H1 (cell line): Measurements from ENCODE around the gene ZCCHC3. TPM values are rescaled to one million over a fixed set of nuclear protein-coding genes. Genes with fewer than 3 reads are reported as not detected.
A peak's percentile ranks its signal among the peaks of the same experiment; 100 is the strongest.

Experiments used
- CTCF ChIA-PET: fragments of 300-600 bp; sonication (Branson Sonifier 250); formaldehyde crosslinking; loops from one replicate; lab custom pipeline; 2021; ENCODE audit not compliant: partially characterized antibody; lab: Charles Lee
- POLR2A ChIA-PET: fragments of 300-600 bp; sonication (Branson Sonifier 250); formaldehyde crosslinking; loops from one replicate; lab custom pipeline; 2021; ENCODE audit warnings: inconsistent platforms; ENCODE audit not compliant: partially characterized antibody; lab: Charles Lee
- DNase-seq, 2 experiments: peaks; one replicate each; pipeline versions ENCODE4 v3.0.0 to v3.0.0-alpha.2; 2010 to 2022; ENCODE audit warnings: low spot score in 2 of 2, low read depth in 1 of 2, mixed read lengths in 1 of 2
- FAIRE-seq: peaks from 2 replicates; lab custom pipeline; 2011; peaks lifted over from hg19 to GRCh38; lab: Jason Lieb, UNC
- H2AFZ ChIP-seq: 2 replicates; pipeline ENCODE4 v1.8.1; 2012; ENCODE audit warnings: low read length, inconsistent platforms
- H2AK5ac ChIP-seq: 2 replicates; pipeline ENCODE4 v1.6.1; 2013; ENCODE audit warnings: low read depth, low read length
- H2BK120ac ChIP-seq: replicated peaks from 2 replicates; pipeline ENCODE3; 2013; ENCODE audit warnings: low read depth, low read length, inconsistent platforms
- H2BK12ac ChIP-seq: 2 replicates; pipeline ENCODE4 v1.6.1; 2013; ENCODE audit warnings: low read depth, low read length
- H2BK15ac ChIP-seq: 2 replicates; pipeline ENCODE4 v1.6.1; 2013; ENCODE audit warnings: low read length
- H2BK20ac ChIP-seq: 2 replicates; pipeline ENCODE4 v1.6.1; 2013; ENCODE audit warnings: low read length
- H2BK5ac ChIP-seq: 2 replicates; pipeline ENCODE4 v1.6.1; 2013; ENCODE audit warnings: low read depth, low read length
- H3K14ac ChIP-seq: 2 replicates; pipeline ENCODE4 v1.6.1; 2013; ENCODE audit warnings: inconsistent platforms; ENCODE audit not compliant: insufficient read length
- H3K18ac ChIP-seq: 2 replicates; pipeline ENCODE4 v1.6.1; 2013; ENCODE audit warnings: low read length; ENCODE audit errors: extremely low read depth
- H3K23ac ChIP-seq: 2 replicates; pipeline ENCODE4 v1.6.1; 2013; ENCODE audit warnings: inconsistent platforms; ENCODE audit not compliant: insufficient read length
- H3K23me2 ChIP-seq: 2 replicates; pipeline ENCODE4 v1.6.1; 2013; ENCODE audit warnings: low read depth, low read length
- H3K27ac ChIP-seq: 2 replicates; pipeline ENCODE4 v1.6.1; 2011; ENCODE audit warnings: low read depth, low read length, inconsistent platforms
- H3K27me3 ChIP-seq, 4 experiments: replicated peaks in 1 of 4; 1 replicate in 1 of 4; 2 replicates in 3 of 4; pipeline versions ENCODE4 v1.6.1 to v1.8.1; 2011 to 2013; ENCODE audit warnings: low read length in 3 of 4, mild to moderate bottlenecking in 3 of 4, inconsistent platforms in 2 of 4, mixed read lengths in 2 of 4, moderate library complexity in 1 of 4; ENCODE audit not compliant: control insufficient read depth in 3 of 4, insufficient read depth in 3 of 4; ENCODE audit errors: extremely low read depth in 1 of 4
- H3K36me3 ChIP-seq, 4 experiments: 2 replicates each; pipeline versions ENCODE4 v1.6.1 to v1.8.1; 2011 to 2013; ENCODE audit warnings: mild to moderate bottlenecking in 4 of 4, low read length in 3 of 4, moderate library complexity in 2 of 4, control low read depth in 1 of 4, inconsistent platforms in 1 of 4; ENCODE audit not compliant: insufficient read depth in 4 of 4, control insufficient read depth in 2 of 4
- H3K4ac ChIP-seq: replicated peaks from 2 replicates; pipeline ENCODE3; 2013; ENCODE audit warnings: low read length, low read depth, mixed read lengths, inconsistent platforms; ENCODE audit not compliant: insufficient read length
- H3K4me1 ChIP-seq, 4 experiments: replicated peaks in 1 of 4; 1 replicate in 1 of 4; 2 replicates in 3 of 4; pipeline versions ENCODE4 v1.6.1 to v1.8.1; 2011 to 2013; ENCODE audit warnings: low read length in 3 of 4, inconsistent platforms in 2 of 4, mixed read lengths in 1 of 4; ENCODE audit not compliant: insufficient read depth in 4 of 4, control insufficient read depth in 3 of 4
- H3K4me2 ChIP-seq, 2 experiments: 2 replicates each; pipeline versions ENCODE4 v1.6.1 to v1.8.1; 2011 to 2013; ENCODE audit warnings: low read depth in 2 of 2, low read length in 2 of 2, control low read depth in 1 of 2, inconsistent platforms in 1 of 2, mild to moderate bottlenecking in 1 of 2; ENCODE audit not compliant: insufficient read depth in 1 of 2
- H3K4me3 ChIP-seq, 4 experiments: fragments of 200-600, 300-600 bp in 1 of 4; sonication (generic), shearing (Covaris generic), sonication (Bioruptor Twin) in 1 of 4; 2 replicates each; pipeline versions ENCODE4 v1.5.1 to v1.8.1; 2011 to 2016; ENCODE audit warnings: low read length in 4 of 4, low read depth in 3 of 4, control low read depth in 2 of 4, inconsistent platforms in 2 of 4, mild to moderate bottlenecking in 2 of 4, mixed read lengths in 1 of 4, moderate library complexity in 1 of 4; ENCODE audit not compliant: insufficient read depth in 2 of 4; ENCODE audit errors: extremely low read depth in 1 of 4
- H3K56ac ChIP-seq: replicated peaks from 2 replicates; pipeline ENCODE3; 2013; ENCODE audit warnings: low read depth, mild to moderate bottlenecking, mixed read lengths, low read length, inconsistent platforms; ENCODE audit not compliant: insufficient read length
- H3K79me1 ChIP-seq: 2 replicates; pipeline ENCODE4 v1.6.1; 2013; ENCODE audit warnings: low read depth, low read length, control low read depth
- H3K79me2 ChIP-seq, 2 experiments: 2 replicates each; pipeline versions ENCODE4 v1.6.1 to v1.8.1; 2012 to 2013; ENCODE audit warnings: low read length in 2 of 2, mild to moderate bottlenecking in 2 of 2, inconsistent platforms in 1 of 2; ENCODE audit not compliant: insufficient read depth in 2 of 2, control insufficient read depth in 1 of 2
- H3K9ac ChIP-seq, 4 experiments: replicated peaks in 1 of 4; 1 replicate in 1 of 4; 2 replicates in 3 of 4; pipeline versions ENCODE4 v1.6.1 to v1.8.1; 2011 to 2013; ENCODE audit warnings: low read depth in 3 of 4, low read length in 3 of 4, control low read depth in 2 of 4, mild to moderate bottlenecking in 2 of 4, moderate library complexity in 2 of 4, inconsistent platforms in 1 of 4; ENCODE audit errors: extremely low read depth in 1 of 4
- H3K9me3 ChIP-seq, 2 experiments: 2 replicates each; pipeline versions ENCODE4 v1.6.1 to v1.8.1; 2012 to 2013; ENCODE audit warnings: mild to moderate bottlenecking in 2 of 2, moderate library complexity in 2 of 2, control low read depth in 1 of 2, inconsistent platforms in 1 of 2, low read depth in 1 of 2, low read length in 1 of 2, mixed read lengths in 1 of 2; ENCODE audit not compliant: insufficient read depth in 2 of 2
- H4K20me1 ChIP-seq, 2 experiments: replicated peaks in 1 of 2; 2 replicates each; pipeline versions ENCODE3 to v1.8.1; 2011 to 2013; ENCODE audit warnings: inconsistent platforms in 2 of 2, low read length in 2 of 2, mild to moderate bottlenecking in 1 of 2; ENCODE audit not compliant: insufficient read depth in 2 of 2, control insufficient read depth in 1 of 2
- H4K5ac ChIP-seq: 2 replicates; pipeline ENCODE4 v1.6.1; 2013; ENCODE audit warnings: low read length, low read depth, mixed read lengths, inconsistent platforms; ENCODE audit not compliant: insufficient read length
- H4K8ac ChIP-seq: 2 replicates; pipeline ENCODE4 v1.8.0; 2013; ENCODE audit warnings: mild to moderate bottlenecking, moderate library complexity, low read length, inconsistent platforms; ENCODE audit not compliant: insufficient read depth; ENCODE audit errors: extremely low read depth
- H4K91ac ChIP-seq: replicated peaks from 2 replicates; pipeline ENCODE3; 2013; ENCODE audit warnings: low read length, mixed read lengths, inconsistent platforms; ENCODE audit not compliant: insufficient read length
- CTCF ChIP-seq, 3 experiments: IDR thresholded peaks; 1 replicate in 2 of 3; 2 replicates in 1 of 3; pipeline versions ENCODE4 v1.5.1 to v1.6.1; 2011; ENCODE audit warnings: low read length in 3 of 3, mild to moderate bottlenecking in 3 of 3, inconsistent platforms in 2 of 3, low read depth in 1 of 3, moderate library complexity in 1 of 3; ENCODE audit not compliant: insufficient read depth in 1 of 3; ENCODE audit errors: control extremely low read depth in 1 of 3
- EP300 ChIP-seq, 2 experiments: IDR thresholded peaks; 1 replicate in 1 of 2; 2 replicates in 1 of 2; pipeline ENCODE4 v1.6.1; 2011 to 2012; ENCODE audit warnings: low read depth in 2 of 2, low read length in 2 of 2, mild to moderate bottlenecking in 2 of 2, borderline replicate concordance in 1 of 2, inconsistent platforms in 1 of 2, moderate library complexity in 1 of 2
- GTF2F1 ChIP-seq: IDR thresholded peaks from 2 replicates; pipeline ENCODE4 v1.6.1; 2012; ENCODE audit warnings: low read depth, low read length, improper control_type of control experiment, borderline replicate concordance
- KDM1A ChIP-seq: fragments of 200-600, 300-600 bp; sonication (generic); IDR thresholded peaks from 2 replicates; pipeline ENCODE4 v1.7.1; 2016; ENCODE audit warnings: mild to moderate bottlenecking, low read length, borderline replicate concordance
- KDM4A ChIP-seq: IDR thresholded peaks from one replicate; pipeline ENCODE4 v1.7.1; 2012; ENCODE audit warnings: low read depth, mild to moderate bottlenecking, moderate library complexity, low read length, inconsistent platforms; ENCODE audit not compliant: severe bottlenecking
- NANOG ChIP-seq: IDR thresholded peaks from 2 replicates; pipeline ENCODE4 v1.6.1; 2011; ENCODE audit warnings: low read length, low read depth, mild to moderate bottlenecking, inconsistent platforms; ENCODE audit not compliant: insufficient read depth, poor library complexity, severe bottlenecking
- RNF2 ChIP-seq: fragments of 200-900, 300-1000 bp; sonication (generic); IDR thresholded peaks from 2 replicates; pipeline ENCODE4 v1.7.1; 2016; ENCODE audit warnings: borderline replicate concordance, low read depth, mild to moderate bottlenecking, antibody characterized with exemption, low read length; ENCODE audit not compliant: poor library complexity, severe bottlenecking; ENCODE audit errors: missing control alignments
- RXRA ChIP-seq: IDR thresholded peaks from 2 replicates; pipeline ENCODE4 v1.6.1; 2011; ENCODE audit warnings: low read depth, mild to moderate bottlenecking, low read length, moderate library complexity; ENCODE audit not compliant: insufficient read depth
- SAP30 ChIP-seq: fragments of 300-600 bp; sonication (generic); IDR thresholded peaks from 2 replicates; pipeline ENCODE4 v1.7.1; 2012; ENCODE audit warnings: low read length, moderate library complexity, mild to moderate bottlenecking, inconsistent platforms; ENCODE audit not compliant: insufficient read depth, insufficient replicate concordance
- WGBS, 2 experiments: shearing (Covaris generic) in 1 of 2; methylation state at CpG; one replicate each; pipeline versions ENCODE4 v1.1.6 to v1.1.7; 2013 to 2015; ENCODE audit warnings: low lambda C conversion rate in 2 of 2, mixed read lengths in 2 of 2, inconsistent platforms in 1 of 2, low coverage in 1 of 2, missing lambda C conversion rate in 1 of 2; ENCODE audit not compliant: insufficient replicate concordance in 2 of 2, insufficient coverage in 1 of 2, insufficient read length in 1 of 2; ENCODE audit errors: extremely low coverage in 1 of 2, missing lambda C conversion rate in 1 of 2; 5-methylcytosine and 5-hydroxymethylcytosine counted together
- polyA plus RNA-seq, 7 experiments: library from polyadenylated mRNA; depleted of rRNA in 3 of 7; stranded (reverse) in 5 of 7; unstranded in 2 of 7; fragments of >200 nt in 5 of 7; fragments of 200-250 nt in 2 of 7; gene quantifications; 1 replicate in 5 of 7; 2 replicates in 1 of 7; 4 replicates in 1 of 7; pipeline versions ENCODE4 v1.2.1 to v1.2.3, GENCODE V29; 2011 to 2013; ENCODE audit warnings: missing spikeins in 2 of 7, mixed read lengths in 2 of 7
- total RNA-seq: library from RNA; stranded (reverse); fragmentation: NEBNext Ultra II Directional; extraction: Animal tissue kit (Norgen Biotek cat#: 25700); gene quantifications from 2 replicates; pipeline ENCODE4 v1.2.1, GENCODE V29; 2021

ZCCHC3 gene
- total and polyA plus RNA-seq, 2 of the 8 experiments (the other 6 are each of a cell fraction or from before 2014, with no cell fraction given) = 33.7 to 52.4 TPM

GRCh38 chr20:347317-347639, 49.9 kb downstream of the ZCCHC3 start:
- H3K23me2 ChIP-seq = peaks cover 16% of the 10 kb centered on the region
- H3K9me3 ChIP-seq = no peaks in the 10 kb centered on the region
- H2BK20ac ChIP-seq = no peak overlapping the region
- 0 out of 2 replicates have a peak overlapping the region, but pooled peaks have one; percentile 7 for H4K8ac ChIP-seq
- peak overlapping the region; percentile 63 to 90 (median 66) for H3K4me3 ChIP-seq
- DNase-seq (no peak), FAIRE-seq (no peak)
- 0 out of 2 replicates have a peak overlapping the region, but pooled peaks have one; percentile 93 for H2BK5ac ChIP-seq
- H2AFZ ChIP-seq = no peak overlapping the region
- no peak overlapping the region for H3K18ac ChIP-seq
- no peak overlapping the region for H3K4ac ChIP-seq
- no peak overlapping the region for H3K23ac ChIP-seq
- H3K4me1 ChIP-seq = peaks cover 0 to 12% (median 8%) of the 10 kb centered on the region in 4 experiments; a peak in 4 of 7 replicates
- H3K56ac ChIP-seq = peak overlapping the region; percentile 40
- POLR2A ChIA-PET = interaction anchor here (0.6 to 5.7 kb wide), 24 partner anchors 10 to 197 kb away, joined by 3 to 36 read pairs (median 3); partner anchors contain the start of genes CSNK2A1, SOX12 and TRIB3
- no peak overlapping the region for H2AK5ac ChIP-seq
- peaks cover 2% of the 10 kb centered on the region in 2 experiments for H4K20me1 ChIP-seq
- peak overlapping the region in 3 of 4 experiments; percentile 13 to 61 (median 33); a peak in 3 of 7 replicates for H3K9ac ChIP-seq
- H3K36me3 ChIP-seq = no peaks in the 10 kb centered on the region
- no peak overlapping the region for H2BK120ac ChIP-seq
- peak overlapping the region; percentile 97 for H3K4me2 ChIP-seq
- H3K27ac ChIP-seq = no peak overlapping the region
- CTCF ChIA-PET = interaction anchor here (1.0 to 3.1 kb wide), 5 partner anchors 10 to 124 kb away, joined by 3 to 33 read pairs (median 4); no protein-coding TSS in a partner anchor
- peaks cover 3% of the 10 kb centered on the region; the same call in 1 of the 2 replicates for H3K79me1 ChIP-seq
- no peaks in the 10 kb centered on the region for H3K79me2 ChIP-seq
- peak overlapping the region; percentile 64 for H4K5ac ChIP-seq
- H3K27me3 ChIP-seq = peaks cover 0 to 3% (median 0%) of the 10 kb centered on the region in 4 experiments; a peak in 3 of 7 replicates
- no peak overlapping the region for H2BK12ac ChIP-seq
- no peak overlapping the region for H3K14ac ChIP-seq
- no peak overlapping the region for H4K91ac ChIP-seq
- WGBS, 2 experiments = 7% methylated on average over 5 of the region's 19 CpGs; no CpG with 5 or more reads in 1 of the 2 experiments
- H2BK15ac ChIP-seq = no peak overlapping the region
- TF ChIP-seq SAP30 = no peak
- TF ChIP-seq RXRA = no peak
- no peak for TF ChIP-seq KDM1A
- no peak for TF ChIP-seq EP300 (IDR thresholded peaks at IDR 0.05; ENCODE audit: borderline replicate concordance in 1 of 2, low read depth in 2 of 2, low read length in 2 of 2)
- no peak for TF ChIP-seq RNF2
- TF ChIP-seq NANOG = no peak
- no peak for TF ChIP-seq GTF2F1
- TF ChIP-seq CTCF (IDR thresholded peaks at IDR 0.05; ENCODE audit: control extremely low read depth in 1 of 3, insufficient read depth in 1 of 3, low read depth in 1 of 3, low read length in 3 of 3) = no peak
- TF ChIP-seq KDM4A = peak; percentile 4
